K562 (cell line): Measurements from ENCODE around the gene BMP2K. TPM values are rescaled to one million over a fixed set of nuclear protein-coding genes. Genes with fewer than 3 reads are reported as not detected.
A peak's percentile ranks its signal among the peaks of the same experiment; 100 is the strongest.

Experiments
- ATAC-seq: fragments of 200-7000 bp; cut with Tn5 transposase; 3 replicates; pipeline ENCODE4 v1.9.1; 2020; ENCODE audit warnings: moderate library complexity
- BruUV-seq: library from RNA; stranded (reverse); fragments of 400-500 nt; replicated peaks from 2 replicates; lab custom pipeline; 2021; lab: Mats Ljungman, UMichigan
- CTCF ChIA-PET: fragments of 300-600 bp; formaldehyde crosslinking; extraction: SDS; loops from one replicate; lab custom pipeline; 2021; ENCODE audit warnings: low intra/inter-chr PET ratio; lab: Yijun Ruan, JAX
- POLR2A ChIA-PET: fragments of 300-600, 350-650 bp; sonication (Branson Sonifier 250); formaldehyde crosslinking; extraction: SDS; loops from one replicate; lab custom pipeline; 2021; ENCODE audit warnings: antibody characterized with exemption, inconsistent platforms; lab: Yijun Ruan, JAX
- DNase-seq, 4 experiments: peaks; one replicate each; pipeline versions ENCODE4 v3.0.0 to v3.0.0-alpha.2; 2011 to 2018; ENCODE audit warnings: low spot score in 3 of 4, mixed read lengths in 3 of 4; ENCODE audit errors: extremely low read depth in 1 of 4
- FAIRE-seq: peaks from 2 replicates; lab custom pipeline; 2011; peaks lifted over from hg19 to GRCh38; lab: Jason Lieb, UNC
- H2AFZ ChIP-seq: 2 replicates; pipeline ENCODE4 v1.6.0; 2011; ENCODE audit warnings: low read depth, low read length, control low read depth, inconsistent platforms
- H3K27ac ChIP-seq: fragments of 200-600 bp; 3 replicates; pipeline ENCODE4 v1.8.0; 2011; ENCODE audit warnings: low read depth, mild to moderate bottlenecking, control low read depth, inconsistent platforms, low read length, moderate library complexity, mixed read lengths; ENCODE audit errors: extremely low read depth
- H3K27me3 ChIP-seq, 2 experiments: fragments of 300-600 bp in 1 of 2; 2 replicates in 1 of 2; 3 replicates in 1 of 2; pipeline versions ENCODE4 v1.6.0 to v1.8.0; 2011; ENCODE audit warnings: inconsistent platforms in 2 of 2, low read length in 2 of 2, mild to moderate bottlenecking in 1 of 2, mixed read lengths in 1 of 2, moderate library complexity in 1 of 2; ENCODE audit not compliant: control insufficient read depth in 2 of 2, insufficient read depth in 2 of 2
- H3K36me3 ChIP-seq: fragments of 300-600 bp; 3 replicates; pipeline ENCODE4 v1.8.0; 2011; ENCODE audit warnings: mild to moderate bottlenecking, low read length, inconsistent platforms; ENCODE audit not compliant: control insufficient read depth, insufficient read depth
- H3K4me1 ChIP-seq, 2 experiments: fragments of 200-600 bp in 1 of 2; replicated peaks in 1 of 2; 2 replicates in 1 of 2; 3 replicates in 1 of 2; pipeline versions ENCODE4 v1.5.1 to v1.8.0; 2011; ENCODE audit warnings: inconsistent platforms in 2 of 2, low read length in 2 of 2, mild to moderate bottlenecking in 1 of 2, mixed read lengths in 1 of 2, moderate library complexity in 1 of 2; ENCODE audit not compliant: control insufficient read depth in 2 of 2, insufficient read depth in 2 of 2
- H3K4me2 ChIP-seq: 2 replicates; pipeline ENCODE4 v1.6.1; 2011; ENCODE audit warnings: low read length, control low read depth, inconsistent platforms, mixed read lengths; ENCODE audit not compliant: insufficient read depth
- H3K4me3 ChIP-seq: fragments of 200-600 bp; sonication (generic), shearing (Covaris generic); 2 replicates; pipeline ENCODE4 v1.5.1; 2016; ENCODE audit warnings: control low read depth, inconsistent platforms
- H3K79me2 ChIP-seq: fragments of 200-600 bp; 3 replicates; pipeline ENCODE4 v1.8.0; 2011; ENCODE audit warnings: low read length, inconsistent platforms; ENCODE audit not compliant: control insufficient read depth, insufficient read depth
- H3K9ac ChIP-seq, 2 experiments: 2 replicates each; pipeline versions ENCODE4 v1.6.0 to v1.6.1; 2011; ENCODE audit warnings: low read depth in 2 of 2, low read length in 2 of 2, control low read depth in 1 of 2, inconsistent platforms in 1 of 2, mild to moderate bottlenecking in 1 of 2, mixed read lengths in 1 of 2; ENCODE audit not compliant: insufficient read depth in 1 of 2
- H3K9me1 ChIP-seq: one replicate; pipeline ENCODE4 v1.6.0; 2011; ENCODE audit warnings: inconsistent platforms, mild to moderate bottlenecking, low read length, moderate library complexity; ENCODE audit not compliant: control insufficient read depth, insufficient read depth
- H3K9me3 ChIP-seq: replicated peaks from 2 replicates; pipeline ENCODE4 v1.5.1; 2011; ENCODE audit warnings: low read depth, low read length, inconsistent platforms; ENCODE audit not compliant: control insufficient read depth, insufficient read depth
- H4K20me1 ChIP-seq: replicated peaks from 2 replicates; pipeline ENCODE4 v1.6.1; 2011; ENCODE audit warnings: low read length, inconsistent platforms, mixed read lengths; ENCODE audit not compliant: control insufficient read depth, insufficient read depth
- BMI1 ChIP-seq: fragments of 150-350 bp; IDR thresholded peaks from 2 replicates; pipeline ENCODE4 v1.6.1; 2014; ENCODE audit warnings: low read length
- CHD2 ChIP-seq: IDR thresholded peaks from 2 replicates; pipeline ENCODE4 v1.6.1; 2011; ENCODE audit warnings: low read depth, low read length
- CREB1 ChIP-seq, 2 experiments: sonication (generic) in 1 of 2; formaldehyde crosslinking in 1 of 2; IDR thresholded peaks; 2 replicates each; pipeline versions ENCODE4 v1.6.1 to v1.8.0; 2012 to 2022; ENCODE audit warnings: inconsistent platforms in 1 of 2, mild to moderate bottlenecking in 1 of 2, missing genetic modification reagents in 1 of 2, moderate library complexity in 1 of 2
- EP400 ChIP-seq: fragments of 450-650 bp; IDR thresholded peaks from 2 replicates; pipeline ENCODE4 v1.6.1; 2017; ENCODE audit warnings: antibody characterized with exemption, mild to moderate bottlenecking, moderate library complexity
- HDAC1 ChIP-seq, 2 experiments: fragments of 450-650 bp; IDR thresholded peaks; 2 replicates each; pipeline ENCODE4 v1.6.1; 2016 to 2017; ENCODE audit warnings: inconsistent platforms in 1 of 2, mild to moderate bottlenecking in 1 of 2, moderate library complexity in 1 of 2
- MAFF ChIP-seq: IDR thresholded peaks from 2 replicates; pipeline ENCODE4 v1.6.1; 2012; ENCODE audit warnings: low read length, improper control_type of control experiment
- MTA1 ChIP-seq: fragments of 450-650 bp; IDR thresholded peaks from 2 replicates; pipeline ENCODE4 v1.6.1; 2017; ENCODE audit warnings: borderline replicate concordance
- MTA2 ChIP-seq: fragments of 450-650 bp; IDR thresholded peaks from 2 replicates; pipeline ENCODE4 v1.6.1; 2016; ENCODE audit warnings: low read depth
- NCOA6 ChIP-seq: fragments of 450-650 bp; IDR thresholded peaks from 2 replicates; pipeline ENCODE4 v1.6.1; 2017; ENCODE audit warnings: mild to moderate bottlenecking
- NCOR1 ChIP-seq: fragments of 450-650 bp; IDR thresholded peaks from 2 replicates; pipeline ENCODE4 v1.6.1; 2016; ENCODE audit warnings: mild to moderate bottlenecking, moderate library complexity
- RFX7 ChIP-seq: fragments of 250-450 bp; sonication (Bioruptor Pico); IDR thresholded peaks from 2 replicates; pipeline ENCODE4 v1.5.1; 2021; ENCODE audit warnings: mild to moderate bottlenecking
- ZNF146 ChIP-seq: IDR thresholded peaks from one replicate; pipeline ENCODE4 v1.6.1; 2018; ENCODE audit warnings: missing compliant biosample characterization; ENCODE audit not compliant: unreplicated experiment
- ZNF239 ChIP-seq: fragments of 250-450 bp; sonication (Bioruptor Pico); IDR thresholded peaks from 2 replicates; pipeline ENCODE4 v1.4.0; 2020; ENCODE audit warnings: mild to moderate bottlenecking
- ZNF785 ChIP-seq: fragments of 250-450 bp; sonication (Bioruptor Pico); IDR thresholded peaks from 2 replicates; pipeline ENCODE4 v1.4.0; 2020; ENCODE audit warnings: mild to moderate bottlenecking
- WGBS: fragments of 100-300 bp; shearing (Covaris generic); methylation state at CpG from one replicate; pipeline ENCODE4 v1.1.6; 2016; ENCODE audit warnings: low coverage, mixed read lengths; ENCODE audit not compliant: insufficient coverage; ENCODE audit errors: missing lambda C conversion rate; 5-methylcytosine and 5-hydroxymethylcytosine counted together
- in situ Hi-C: fragments of 300-500 bp; cut with MboI; formaldehyde crosslinking; loops from 4 replicates; pipeline ENCODE4 v1.15.0; 2018; ENCODE audit warnings: inconsistent platforms, mixed read lengths
- intact Hi-C: fragments of 100-400 bp; cut with micrococcal nuclease; formaldehyde crosslinking; loops from 2 replicates; pipeline ENCODE4 v1.14.2; 2022
- polyA plus RNA-seq, 8 experiments: library from polyadenylated mRNA; depleted of rRNA in 4 of 8; stranded (reverse) in 5 of 8; unstranded in 3 of 8; fragments of >200 nt; fragmentation: Nextera tagmentation in 2 of 8; fragmentation: Illumina TruSeq in 1 of 8; extraction: Ambion mirVana in 2 of 8; extraction: Trizol in 1 of 8; gene quantifications; 2 replicates each; pipeline versions ENCODE4 v1.2.1 to v1.2.3, GENCODE V29; 2011 to 2014; ENCODE audit warnings: inconsistent platforms in 1 of 8, missing spikeins in 1 of 8
- total RNA-seq, 7 experiments: library from RNA; depleted of rRNA in 6 of 7; stranded (reverse); fragments of >200 nt in 6 of 7; fragmentation: Illumina TruSeq in 2 of 7; extraction: Trizol in 2 of 7; gene quantifications; 2 replicates each; pipeline versions ENCODE4 v1.2.1 to v1.2.3, GENCODE V29; 2011 to 2021; ENCODE audit warnings: low replicate concordance in 1 of 7
- TF ChIP-seq, protein P1 (sequence below): fragments of 450-650 bp; formaldehyde crosslinking; IDR thresholded peaks from 2 replicates; pipeline ENCODE4 v1.4.0; 2022; ENCODE audit warnings: missing genetic modification characterization
- TF ChIP-seq, protein P2 (sequence below), 2 experiments: fragments of 450-650 bp; IDR thresholded peaks; 2 replicates each; pipeline ENCODE4 v1.6.1; 2018; ENCODE audit warnings: mild to moderate bottlenecking in 2 of 2, low read depth in 1 of 2; ENCODE audit not compliant: partially characterized antibody in 2 of 2
- TF ChIP-seq, protein P3 (sequence below): fragments of 200-800 bp; sonication (Bioruptor generic); IDR thresholded peaks from 2 replicates; pipeline ENCODE4 v1.6.1; 2017; ENCODE audit warnings: missing genetic modification characterization, missing compliant biosample characterization

The BMP2K gene
- total and polyA plus RNA-seq, 9 of the 15 experiments (the other 6 are each of a cell fraction or from before 2014, with no cell fraction given): 17.0 to 217 (median 104) TPM

DNA sequence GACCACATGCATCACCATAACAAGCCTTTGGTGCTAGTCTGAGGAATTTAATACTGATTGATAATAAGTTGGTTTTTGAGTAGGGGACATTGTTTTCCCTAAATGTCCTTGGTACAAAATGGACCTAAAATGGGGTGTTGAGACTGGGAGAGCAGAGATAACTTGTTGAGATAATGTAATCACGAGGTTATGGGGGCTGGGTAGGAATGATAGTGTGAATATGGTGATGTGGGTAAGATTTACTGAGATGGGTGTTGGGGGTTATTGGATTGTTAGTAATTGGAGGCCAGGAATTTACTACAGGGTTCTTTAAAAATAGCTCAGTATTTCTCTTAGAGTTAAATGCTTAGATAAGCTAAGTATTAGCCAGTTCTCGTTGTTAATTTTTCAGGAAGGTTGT, 3.9 kb downstream of the BMP2K start:
- Histone ChIP-seq H3K9me3 (no peaks in the 10 kb centered on the region), H2AFZ (no peak overlapping the region), H3K27ac (peak overlapping the region; percentile 98), H4K20me1 (peaks cover 24% of the 10 kb centered on the region), H3K9ac (peak overlapping the region in 1 of 2 experiments; percentile 85; a peak in 2 of 4 replicates), H3K4me2 (peak overlapping the region; percentile 96), H3K9me1 (peaks cover 4% of the 10 kb centered on the region), H3K4me1 (peaks cover 11 to 41% of the 10 kb centered on the region in 2 experiments), H3K79me2 (peaks cover 95% of the 10 kb centered on the region), H3K4me3 (peak overlapping the region; percentile 89; the same call in 1 of the 2 replicates), H3K27me3 (no peaks in the 10 kb centered on the region), H3K36me3 (peaks cover 55% of the 10 kb centered on the region)
- no peak for FAIRE-seq
- DNase-seq: peak in 1 of 4 experiments; percentile 55
- intact Hi-C loops (no loop called here), in situ Hi-C loops (no loop called here)
- no TSS peak for BruUV-seq
- ATAC-seq: no peak
- ChIA-PET POLR2A (interaction anchor here (0.5 kb wide), 1 partner anchor 23 kb away, joined by 3 read pairs; no protein-coding TSS in a partner anchor), CTCF (interaction anchor here (0.6 kb wide), 1 partner anchor 84 kb away, joined by 3 read pairs; no protein-coding TSS in a partner anchor)
- WGBS: 7% methylated on average over 2 of the region's 2 CpGs
- no peak for TF ChIP-seq CREB1 (IDR thresholded peaks at IDR 0.05)
- no peak for TF ChIP-seq CREB1 (CRISPR knock-in tag; IDR thresholded peaks at IDR 0.05)
- 0 out of 2 replicates have a peak, but pooled peaks have one; percentile 7 for TF ChIP-seq MTA2
- TF ChIP-seq EP400: no peak
- TF ChIP-seq, protein P1, sequence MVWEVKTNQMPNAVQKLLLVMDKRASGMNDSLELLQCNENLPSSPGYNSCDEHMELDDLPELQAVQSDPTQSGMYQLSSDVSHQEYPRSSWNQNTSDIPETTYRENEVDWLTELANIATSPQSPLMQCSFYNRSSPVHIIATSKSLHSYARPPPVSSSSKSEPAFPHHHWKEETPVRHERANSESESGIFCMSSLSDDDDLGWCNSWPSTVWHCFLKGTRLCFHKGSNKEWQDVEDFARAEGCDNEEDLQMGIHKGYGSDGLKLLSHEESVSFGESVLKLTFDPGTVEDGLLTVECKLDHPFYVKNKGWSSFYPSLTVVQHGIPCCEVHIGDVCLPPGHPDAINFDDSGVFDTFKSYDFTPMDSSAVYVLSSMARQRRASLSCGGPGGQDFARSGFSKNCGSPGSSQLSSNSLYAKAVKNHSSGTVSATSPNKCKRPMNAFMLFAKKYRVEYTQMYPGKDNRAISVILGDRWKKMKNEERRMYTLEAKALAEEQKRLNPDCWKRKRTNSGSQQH (CRISPR knock-in tag): no peak
- no peak for TF ChIP-seq ZNF785 (CRISPR knock-in tag)
- TF ChIP-seq ZNF239 (CRISPR knock-in tag): no peak
- TF ChIP-seq NCOA6: peak; percentile 12; the same call in 1 of the 2 replicates
- TF ChIP-seq MTA1: peak; percentile 39; the same call in 1 of the 2 replicates
- TF ChIP-seq MAFF: no peak
- peak; percentile 66; the same call in 1 of the 2 replicates for TF ChIP-seq RFX7 (CRISPR knock-in tag)
- TF ChIP-seq, protein P2, sequence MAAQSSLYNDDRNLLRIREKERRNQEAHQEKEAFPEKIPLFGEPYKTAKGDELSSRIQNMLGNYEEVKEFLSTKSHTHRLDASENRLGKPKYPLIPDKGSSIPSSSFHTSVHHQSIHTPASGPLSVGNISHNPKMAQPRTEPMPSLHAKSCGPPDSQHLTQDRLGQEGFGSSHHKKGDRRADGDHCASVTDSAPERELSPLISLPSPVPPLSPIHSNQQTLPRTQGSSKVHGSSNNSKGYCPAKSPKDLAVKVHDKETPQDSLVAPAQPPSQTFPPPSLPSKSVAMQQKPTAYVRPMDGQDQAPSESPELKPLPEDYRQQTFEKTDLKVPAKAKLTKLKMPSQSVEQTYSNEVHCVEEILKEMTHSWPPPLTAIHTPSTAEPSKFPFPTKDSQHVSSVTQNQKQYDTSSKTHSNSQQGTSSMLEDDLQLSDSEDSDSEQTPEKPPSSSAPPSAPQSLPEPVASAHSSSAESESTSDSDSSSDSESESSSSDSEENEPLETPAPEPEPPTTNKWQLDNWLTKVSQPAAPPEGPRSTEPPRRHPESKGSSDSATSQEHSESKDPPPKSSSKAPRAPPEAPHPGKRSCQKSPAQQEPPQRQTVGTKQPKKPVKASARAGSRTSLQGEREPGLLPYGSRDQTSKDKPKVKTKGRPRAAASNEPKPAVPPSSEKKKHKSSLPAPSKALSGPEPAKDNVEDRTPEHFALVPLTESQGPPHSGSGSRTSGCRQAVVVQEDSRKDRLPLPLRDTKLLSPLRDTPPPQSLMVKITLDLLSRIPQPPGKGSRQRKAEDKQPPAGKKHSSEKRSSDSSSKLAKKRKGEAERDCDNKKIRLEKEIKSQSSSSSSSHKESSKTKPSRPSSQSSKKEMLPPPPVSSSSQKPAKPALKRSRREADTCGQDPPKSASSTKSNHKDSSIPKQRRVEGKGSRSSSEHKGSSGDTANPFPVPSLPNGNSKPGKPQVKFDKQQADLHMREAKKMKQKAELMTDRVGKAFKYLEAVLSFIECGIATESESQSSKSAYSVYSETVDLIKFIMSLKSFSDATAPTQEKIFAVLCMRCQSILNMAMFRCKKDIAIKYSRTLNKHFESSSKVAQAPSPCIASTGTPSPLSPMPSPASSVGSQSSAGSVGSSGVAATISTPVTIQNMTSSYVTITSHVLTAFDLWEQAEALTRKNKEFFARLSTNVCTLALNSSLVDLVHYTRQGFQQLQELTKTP (IDR thresholded peaks at IDR 0.05; ENCODE audit: low read depth in 1 of 2, partially characterized antibody in 2 of 2): peak; percentile 56 to 75
- TF ChIP-seq, protein P3, sequence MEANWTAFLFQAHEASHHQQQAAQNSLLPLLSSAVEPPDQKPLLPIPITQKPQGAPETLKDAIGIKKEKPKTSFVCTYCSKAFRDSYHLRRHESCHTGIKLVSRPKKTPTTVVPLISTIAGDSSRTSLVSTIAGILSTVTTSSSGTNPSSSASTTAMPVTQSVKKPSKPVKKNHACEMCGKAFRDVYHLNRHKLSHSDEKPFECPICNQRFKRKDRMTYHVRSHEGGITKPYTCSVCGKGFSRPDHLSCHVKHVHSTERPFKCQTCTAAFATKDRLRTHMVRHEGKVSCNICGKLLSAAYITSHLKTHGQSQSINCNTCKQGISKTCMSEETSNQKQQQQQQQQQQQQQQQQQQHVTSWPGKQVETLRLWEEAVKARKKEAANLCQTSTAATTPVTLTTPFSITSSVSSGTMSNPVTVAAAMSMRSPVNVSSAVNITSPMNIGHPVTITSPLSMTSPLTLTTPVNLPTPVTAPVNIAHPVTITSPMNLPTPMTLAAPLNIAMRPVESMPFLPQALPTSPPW (CRISPR knock-in tag): no peak; the same call in 1 of the 2 replicates
- no peak for TF ChIP-seq ZNF146 (CRISPR knock-in tag)
- peak in 1 of 2 experiments; percentile 72; a peak in 2 of 4 replicates for TF ChIP-seq HDAC1 (IDR thresholded peaks at IDR 0.05)
- TF ChIP-seq CHD2: no peak
- TF ChIP-seq BMI1: no peak
- TF ChIP-seq NCOR1: peak; percentile 65
